Left cardiac atrium (tissue), 4 donors: ENCODE results near the gene ODF4. TPM values are rescaled to one million over a fixed set of nuclear protein-coding genes. Genes with fewer than 3 reads are reported as not detected.

ENCODE experiments used
- ATAC-seq, 2 donors: fragments of 200-7000 bp; cut with Tn5 transposase; one replicate each; pipeline ENCODE4 v1.9.1; 2020; ENCODE audit warnings: mild to moderate bottlenecking in 2 of 2, moderate library complexity in 2 of 2
- DNase-seq: peaks from one replicate; pipeline ENCODE4 v3.0.0-alpha.2; 2020
- intact Hi-C, 2 donors: fragments of 100-400 bp; cut with DNase I; formaldehyde crosslinking; loops; one replicate each; pipeline versions ENCODE4 v1.14.1 to v1.15.1; 2022 to 2023
- long read RNA-seq: library from polyadenylated mRNA; unstranded; transcript quantifications from one replicate; pipeline ENCODE4 v2.0.0, GENCODE V29; 2021
- total RNA-seq, 2 donors: library from RNA; stranded (reverse); fragmentation: NEBNext Ultra II Directional; extraction: Animal tissue kit (Norgen Biotek cat#: 25700); gene quantifications; one replicate each; pipeline ENCODE4 v1.2.1, GENCODE V29; 2021
- donor health status: DM: no; HTN: yes; CAD: no.
- donor health status: DM: no; HTN: yes; CAD: no; lungs with severe emphysema.
- donor health status: DM: yes; HTN: yes; CAD: no.
- donor health status: Dilated cardiomyopathy.

ODF4 gene, protein sequence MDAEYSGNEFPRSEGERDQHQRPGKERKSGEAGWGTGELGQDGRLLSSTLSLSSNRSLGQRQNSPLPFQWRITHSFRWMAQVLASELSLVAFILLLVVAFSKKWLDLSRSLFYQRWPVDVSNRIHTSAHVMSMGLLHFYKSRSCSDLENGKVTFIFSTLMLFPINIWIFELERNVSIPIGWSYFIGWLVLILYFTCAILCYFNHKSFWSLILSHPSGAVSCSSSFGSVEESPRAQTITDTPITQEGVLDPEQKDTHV
- total RNA-seq = not detected
- long read RNA-seq = 0 reads

DNA sequence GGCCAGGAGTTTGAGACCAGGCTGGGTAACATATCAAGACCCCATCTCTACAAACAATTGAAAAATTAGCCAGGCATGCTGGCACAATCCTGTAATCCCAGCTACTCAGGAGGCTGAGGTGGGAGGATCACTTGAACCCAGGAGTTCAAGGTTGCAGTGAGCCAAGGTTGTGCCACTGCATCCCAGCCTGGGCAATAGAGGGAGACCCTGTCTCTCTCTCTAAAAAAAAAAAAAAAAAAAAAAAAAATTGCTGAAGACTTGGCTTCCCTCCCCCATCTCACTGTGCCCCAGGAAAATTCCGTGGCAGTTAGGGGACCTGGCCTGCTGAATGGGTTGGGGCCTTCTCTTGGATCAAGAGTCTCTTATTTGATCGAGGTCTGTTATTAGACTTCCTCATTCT lies at the start of gene ODF4:
Gene ODF4 (plus strand): TSS at position 301 of the 400 bp plus-strand sequence. CDS start 212 bp downstream, outside the sequence.
- intact Hi-C loops = no loop called here
- DNase-seq = no peak
- ATAC-seq = no peak

DNA sequence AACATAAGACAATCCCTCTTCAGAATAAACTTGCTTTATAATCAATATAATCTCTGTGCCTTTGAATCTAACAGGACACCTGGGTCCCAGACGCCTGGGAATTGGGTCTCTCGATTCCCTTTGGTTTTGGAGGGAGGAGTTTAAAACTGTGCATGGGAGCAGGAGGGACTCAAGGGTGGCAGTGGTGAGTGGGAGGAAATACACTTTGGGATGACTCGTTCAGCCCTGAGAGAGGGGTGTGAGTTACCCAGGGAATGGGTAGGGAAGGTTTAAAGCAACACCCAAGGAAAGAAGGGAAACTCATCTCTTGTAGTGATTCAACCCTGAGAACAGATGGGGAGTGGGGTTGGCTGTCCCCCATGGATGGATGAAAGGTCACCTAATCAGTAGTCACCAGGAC lies 49.6 kb upstream of the ODF4 start:
- ATAC-seq = no peak
- no peak for DNase-seq
- intact Hi-C loops = no loop called here

DNA sequence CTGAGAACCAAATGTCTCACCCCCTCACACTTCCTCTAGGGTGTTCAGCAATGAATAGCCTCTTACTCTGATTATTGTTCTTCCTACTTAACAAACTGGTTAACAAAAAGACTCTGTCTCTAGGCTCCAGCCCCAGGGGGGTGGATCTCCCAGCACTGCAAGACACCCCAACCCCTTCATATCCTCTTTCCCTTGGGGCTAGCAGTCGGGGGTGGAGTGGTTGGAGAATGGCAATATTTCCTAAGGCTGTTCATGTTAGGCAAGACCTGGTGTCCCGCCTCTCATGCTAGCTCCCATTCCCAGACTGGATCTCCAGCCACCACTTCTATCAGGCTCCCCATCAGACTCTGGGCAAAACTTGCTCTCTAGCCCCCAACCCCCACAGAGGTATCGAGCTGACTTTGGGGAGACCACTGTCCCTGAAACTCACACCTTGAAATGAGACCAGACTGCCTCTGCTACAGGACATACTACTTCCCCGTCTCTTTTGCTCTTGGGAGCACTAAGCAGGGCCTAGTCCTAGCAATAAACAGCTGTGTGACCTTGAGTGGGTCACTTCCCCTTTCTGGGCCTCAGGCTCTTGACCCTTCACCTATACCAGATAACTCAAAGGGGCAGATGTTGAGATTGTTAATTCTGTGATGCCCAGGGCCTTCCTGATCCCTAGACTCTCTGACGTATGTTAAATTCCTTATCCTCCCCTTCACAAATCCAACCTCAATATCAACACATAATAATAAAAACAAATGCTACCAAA lies 46.8 kb upstream of the ODF4 start:
- no peak for DNase-seq
- intact Hi-C loops = no loop called here
- ATAC-seq = no peak

DNA sequence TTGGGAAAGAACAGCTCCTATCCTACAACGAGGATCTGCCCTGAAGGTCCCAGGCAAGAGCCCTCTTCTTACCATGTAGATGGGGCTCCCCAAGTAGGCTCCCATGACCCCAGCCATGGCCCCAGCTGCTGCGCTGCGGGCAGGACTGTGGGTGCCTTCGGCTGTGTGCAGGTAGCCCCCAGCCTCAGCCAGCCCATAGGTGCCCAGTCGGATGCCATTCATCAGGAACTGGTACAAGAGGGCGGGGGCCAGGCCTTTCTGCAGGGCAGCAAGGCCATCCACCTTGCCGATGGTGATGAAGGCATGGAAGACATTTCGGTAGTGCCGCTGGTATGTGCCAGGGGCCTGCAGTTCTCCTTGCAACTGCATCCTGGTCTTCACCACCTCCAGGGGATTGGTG lies 45.3 kb upstream of the ODF4 start:
- DNase-seq (no peak), ATAC-seq (no peak)
- intact Hi-C loops = loop anchor here in 1 of 2 donors (2.0 kb wide), 2 partner anchors 48 to 72 kb away; no protein-coding TSS in a partner anchor

DNA sequence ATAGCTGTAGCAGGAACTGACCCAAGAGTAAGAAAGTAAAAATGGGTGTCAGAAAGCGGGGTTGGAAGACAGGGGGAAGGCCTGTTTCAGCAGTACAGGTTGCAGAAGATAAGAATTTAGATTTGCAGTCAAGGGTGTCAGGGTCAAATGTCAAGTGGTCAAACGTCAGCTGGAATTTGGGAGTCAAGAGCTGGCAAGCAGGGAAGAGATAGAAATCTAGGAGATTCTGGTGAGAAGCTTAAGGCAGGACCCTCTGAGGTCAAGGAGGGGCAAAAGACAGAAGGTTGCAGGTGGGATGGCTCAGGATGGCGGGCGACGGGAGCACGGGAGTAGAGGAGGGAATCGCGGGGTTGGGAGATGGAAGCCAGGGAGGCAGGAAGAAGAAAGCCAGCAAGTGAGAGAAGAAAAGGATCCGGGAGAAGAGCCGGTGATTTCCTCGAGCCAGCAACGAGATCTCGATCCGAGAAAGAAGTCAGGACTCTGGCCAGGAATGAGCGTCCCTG lies 44.8 kb upstream of the ODF4 start:
- no peak for DNase-seq
- ATAC-seq = peak; percentile 2 to 22
- intact Hi-C loops = loop anchor here in 1 of 2 donors (2.0 kb wide), 2 partner anchors 48 to 72 kb away; no protein-coding TSS in a partner anchor

DNA sequence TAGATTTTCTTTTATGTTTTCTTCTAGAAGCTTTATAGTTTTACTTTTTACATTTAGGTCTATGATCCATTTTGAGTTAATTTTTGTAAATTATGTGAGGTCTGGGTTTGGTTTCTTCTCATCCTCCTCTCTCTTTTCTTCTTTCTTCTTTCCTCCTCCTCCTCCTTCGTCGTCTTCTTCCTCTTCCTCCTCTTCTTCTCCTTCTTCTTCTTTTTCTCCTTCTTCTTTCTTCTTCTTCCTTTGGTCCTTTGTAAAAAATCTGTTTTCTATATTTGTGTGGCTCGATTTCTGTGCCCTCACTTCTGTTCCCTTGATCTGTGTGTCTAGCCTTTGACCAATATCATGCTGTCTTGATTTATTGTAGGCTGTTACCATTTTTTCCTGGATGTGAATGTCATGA lies 39.4 kb upstream of the ODF4 start:
- intact Hi-C loops = loop anchor here in 1 of 2 donors (10.0 kb wide), 1 partner anchor 215 kb away; the partner anchor contains the start of gene ALOX12B
- DNase-seq (no peak), ATAC-seq (no peak)

DNA sequence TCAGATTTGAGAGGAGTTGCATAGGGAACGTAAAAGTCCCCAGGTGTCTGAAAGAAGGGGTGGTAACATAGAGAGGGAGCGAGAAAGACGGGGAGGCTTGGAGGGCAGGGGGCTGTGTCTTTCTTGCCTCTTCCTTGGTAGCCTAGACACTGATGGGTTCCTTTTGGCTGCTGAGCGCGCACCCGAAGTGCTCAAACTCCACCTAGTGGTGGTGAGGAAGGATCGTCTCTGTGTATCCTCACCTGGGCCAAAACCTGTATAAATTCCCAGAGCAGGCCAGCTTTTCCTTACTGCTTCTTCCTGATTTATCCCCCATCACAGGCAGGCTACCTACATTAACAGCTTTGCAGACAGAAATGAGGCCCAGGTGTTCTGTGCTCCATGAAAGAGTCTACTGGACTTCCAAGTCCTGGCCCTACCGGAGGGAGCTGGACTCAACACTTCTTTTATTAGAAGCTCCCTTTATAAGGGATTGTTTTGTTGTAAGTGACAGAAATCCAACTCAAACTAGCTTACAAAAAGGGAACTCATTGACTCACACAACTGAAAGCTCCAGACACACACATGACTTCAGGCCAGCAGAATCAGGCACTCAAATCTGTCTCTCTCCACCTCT lies 38.9 kb upstream of the ODF4 start:
- intact Hi-C loops = loop anchor here in 1 of 2 donors (10.0 kb wide), 1 partner anchor 216 kb away; the partner anchor contains the start of gene ALOX12B
- ATAC-seq = peak; percentile 92 to 93
- peak; percentile 67 for DNase-seq

DNA sequence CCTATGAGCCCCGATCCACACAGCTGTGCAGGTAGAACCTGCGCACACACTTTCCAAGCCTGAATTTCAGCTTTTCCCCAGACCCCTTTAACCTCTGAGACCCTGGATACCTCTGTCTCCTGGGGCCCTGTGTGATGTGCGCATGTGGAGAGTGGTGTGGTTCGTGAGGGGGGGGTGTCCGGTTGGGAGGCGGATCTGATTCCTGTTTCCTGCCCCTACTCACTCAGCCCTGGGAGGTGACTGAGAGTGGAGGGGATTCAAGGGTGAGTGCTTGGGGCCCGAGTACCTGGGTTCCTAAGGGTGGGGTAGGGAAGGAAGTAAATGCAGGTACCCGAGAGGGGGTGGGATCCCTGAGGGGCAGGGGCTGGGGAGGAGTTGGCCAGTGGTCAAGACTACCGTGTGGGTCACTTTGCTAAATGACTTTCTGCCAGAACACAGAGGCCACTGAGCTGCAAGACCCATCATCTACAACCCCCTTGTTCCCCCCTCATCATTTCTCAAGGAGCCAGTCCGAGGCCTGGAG lies 29.0 kb upstream of the ODF4 start:
- ATAC-seq = peak; percentile 70 to 76
- intact Hi-C loops = loop anchor here in 1 of 2 donors (5.0 kb wide), 1 partner anchor 67 kb away; the partner anchor contains the start of gene KRABD2
- peak; percentile 60 for DNase-seq

DNA sequence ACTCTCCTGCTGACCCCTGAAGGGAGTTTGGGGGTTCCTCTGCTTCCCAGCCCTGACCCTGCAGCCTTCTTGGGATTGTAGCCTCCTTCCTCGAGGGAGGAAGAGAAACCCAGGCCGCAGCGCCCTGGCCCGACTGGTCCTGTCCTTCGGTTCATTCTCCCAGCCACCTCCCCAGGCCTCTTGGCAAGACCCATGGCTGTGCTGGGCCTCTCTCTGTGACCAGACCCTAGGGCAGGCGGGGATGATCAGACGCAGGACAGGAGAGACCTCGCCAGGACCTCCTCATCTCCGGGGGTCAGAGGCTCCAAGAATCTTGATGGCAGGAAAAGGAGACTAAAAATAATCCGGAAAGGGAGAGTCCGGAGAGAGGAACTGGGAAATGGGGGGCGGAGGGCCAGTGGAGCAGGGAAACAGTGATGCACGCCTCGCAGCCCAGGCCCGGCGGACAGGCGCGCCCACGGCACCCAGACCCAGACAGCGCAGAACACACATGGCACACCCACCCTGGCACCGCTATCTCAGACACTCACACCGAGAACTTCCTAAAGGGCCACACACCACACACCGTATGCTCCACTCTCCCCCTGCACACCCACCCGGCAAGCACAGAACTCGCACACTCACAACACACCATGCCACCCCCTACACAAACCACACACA lies 28.4 kb upstream of the ODF4 start:
- peak; percentile 65 for DNase-seq
- intact Hi-C loops = loop anchor here in 1 of 2 donors (5.0 kb wide), 1 partner anchor 66 kb away; the partner anchor contains the start of gene KRABD2
- peak; percentile 40 to 61 for ATAC-seq

DNA sequence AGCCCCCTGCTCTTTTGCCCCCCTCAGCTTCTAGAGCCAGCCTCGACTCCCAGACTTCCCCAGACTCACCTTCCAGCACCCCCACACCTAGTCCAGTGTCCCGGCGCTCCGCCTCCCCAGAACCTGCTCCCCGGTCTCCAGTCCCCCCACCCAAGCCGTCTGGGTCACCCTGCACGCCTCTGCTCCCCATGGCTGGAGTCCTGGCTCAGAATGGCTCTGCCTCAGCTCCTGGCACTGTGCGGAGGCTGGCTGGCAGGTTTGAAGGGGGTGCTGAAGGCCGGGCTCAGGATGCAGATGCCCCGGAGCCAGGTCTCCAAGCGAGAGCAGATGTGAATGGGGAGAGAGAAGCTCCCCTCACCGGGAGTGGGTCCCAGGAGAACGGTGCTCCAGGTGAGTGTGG lies 27.4 kb upstream of the ODF4 start:
- ATAC-seq (no peak), DNase-seq (no peak)

DNA sequence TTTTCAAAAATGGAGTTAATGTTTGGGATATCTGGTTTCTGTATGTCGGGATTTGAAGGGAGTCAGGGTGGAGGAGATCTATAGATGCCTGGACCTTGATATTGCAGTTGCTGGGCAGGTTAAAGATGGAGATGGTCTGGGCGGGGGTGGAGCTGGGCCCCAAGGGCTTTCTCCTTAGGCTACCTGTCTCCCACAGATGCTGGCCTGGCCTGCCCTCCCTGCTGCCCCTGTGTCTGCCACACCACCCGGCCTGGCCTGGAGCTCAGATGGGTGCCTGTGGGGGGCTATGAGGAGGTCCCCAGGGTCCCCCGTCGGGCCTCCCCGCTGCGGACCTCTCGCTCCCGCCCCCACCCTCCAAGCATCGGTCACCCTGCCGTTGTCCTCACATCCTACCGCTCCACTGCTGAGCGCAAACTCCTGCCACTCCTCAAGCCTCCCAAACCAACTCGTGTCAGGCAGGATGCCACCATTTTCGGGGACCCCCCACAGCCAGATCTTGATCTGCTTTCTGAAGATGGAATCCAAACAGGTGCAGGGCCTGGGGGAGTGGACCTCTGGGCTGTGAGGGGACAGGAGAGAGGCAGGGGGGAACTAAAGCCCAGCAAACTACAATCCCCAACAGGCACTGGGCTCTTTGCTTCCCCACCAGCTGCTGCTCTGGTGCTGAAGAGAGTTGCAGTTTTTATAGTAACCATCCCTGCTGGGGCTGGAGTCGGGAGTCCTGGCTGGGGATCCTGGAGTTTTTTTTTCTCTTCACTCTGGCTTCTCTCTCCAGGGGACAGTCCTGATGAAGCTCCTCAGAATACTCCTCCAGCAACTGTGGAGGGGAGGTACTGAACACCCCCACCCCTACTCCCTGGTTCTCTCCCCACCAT lies 26.7 kb upstream of the ODF4 start:
- intact Hi-C loops = loop anchor here in 1 of 2 donors (5.0 kb wide), 1 partner anchor 64 kb away; the partner anchor contains the start of gene KRABD2
- ATAC-seq = no peak
- no peak for DNase-seq

More for the DNA sequence above, 27.4 kb upstream of the ODF4 start:
- intact Hi-C loops = loop anchor here in 1 of 2 donors (5.0 kb wide), 1 partner anchor 65 kb away; the partner anchor contains the start of gene KRABD2

DNA sequence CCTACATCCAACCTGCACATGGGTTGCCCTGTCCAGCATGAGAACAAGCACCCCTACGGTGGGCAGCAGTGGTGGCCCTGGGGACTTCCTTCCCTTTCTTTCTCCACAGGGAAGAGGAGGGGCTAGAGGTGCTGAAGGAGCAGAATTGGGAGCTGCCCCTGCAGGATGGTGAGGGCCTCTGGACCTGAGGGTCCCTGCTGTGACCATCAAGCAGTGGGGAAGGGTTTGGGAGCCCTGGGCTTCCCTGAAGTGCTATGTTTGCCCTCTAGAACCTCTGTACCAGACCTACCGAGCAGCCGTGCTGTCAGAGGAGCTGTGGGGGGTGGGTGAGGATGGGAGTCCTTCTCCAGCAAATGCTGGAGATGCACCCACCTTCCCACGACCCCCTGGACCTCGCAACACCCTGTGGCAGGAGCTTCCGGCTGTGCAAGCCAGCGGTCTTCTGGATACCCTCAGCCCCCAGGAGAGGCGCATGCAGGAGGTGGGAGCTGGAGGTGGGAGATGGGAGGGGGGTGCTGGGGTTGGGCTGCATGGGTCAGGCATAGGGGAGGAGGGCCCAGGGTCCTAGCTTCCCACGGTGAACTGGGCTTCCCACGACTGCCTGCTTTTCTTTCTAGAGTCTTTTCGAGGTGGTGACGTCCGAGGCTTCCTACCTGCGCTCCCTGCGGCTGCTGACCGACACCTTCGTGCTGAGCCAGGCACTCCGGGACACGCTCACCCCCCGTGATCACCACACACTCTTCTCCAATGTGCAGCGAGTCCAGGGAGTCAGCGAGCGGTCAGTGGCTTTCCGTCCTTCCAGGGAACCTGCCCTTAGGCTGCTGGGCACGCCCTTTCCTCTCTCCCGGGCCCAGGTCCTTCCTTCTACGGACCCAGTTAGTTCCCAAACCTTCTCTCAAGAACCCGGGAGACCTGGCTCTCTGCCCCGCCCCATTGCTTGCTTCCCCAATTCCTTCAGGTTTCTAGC lies 24.6 kb upstream of the ODF4 start:
- ATAC-seq (peak in 1 of 2 donors; percentile 13), DNase-seq (no peak)
- intact Hi-C loops = loop anchor here in 1 of 2 donors (5.0 kb wide), 1 partner anchor 62 kb away; the partner anchor contains the start of gene KRABD2

DNA sequence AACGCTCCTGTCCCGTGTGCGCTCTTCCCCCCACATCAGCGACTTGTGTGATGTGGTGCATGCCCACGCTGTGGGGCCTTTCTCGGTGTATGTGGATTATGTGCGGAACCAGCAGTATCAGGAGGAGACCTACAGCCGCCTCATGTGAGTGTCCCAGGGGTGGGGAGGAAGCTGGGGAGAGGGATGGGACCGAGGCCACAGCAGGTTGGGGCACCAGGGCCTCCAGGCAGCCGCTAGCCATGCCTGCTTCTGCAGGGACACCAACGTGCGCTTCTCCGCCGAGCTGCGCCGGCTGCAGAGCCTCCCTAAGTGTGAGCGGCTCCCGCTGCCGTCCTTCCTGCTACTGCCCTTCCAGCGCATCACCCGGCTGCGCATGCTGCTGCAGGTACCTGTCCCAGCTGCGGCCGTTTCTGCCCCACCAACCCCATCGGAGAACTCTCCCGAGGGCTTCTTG lies 23.8 kb upstream of the ODF4 start:
- ATAC-seq (no peak), DNase-seq (no peak)
- intact Hi-C loops = no loop called here

DNA sequence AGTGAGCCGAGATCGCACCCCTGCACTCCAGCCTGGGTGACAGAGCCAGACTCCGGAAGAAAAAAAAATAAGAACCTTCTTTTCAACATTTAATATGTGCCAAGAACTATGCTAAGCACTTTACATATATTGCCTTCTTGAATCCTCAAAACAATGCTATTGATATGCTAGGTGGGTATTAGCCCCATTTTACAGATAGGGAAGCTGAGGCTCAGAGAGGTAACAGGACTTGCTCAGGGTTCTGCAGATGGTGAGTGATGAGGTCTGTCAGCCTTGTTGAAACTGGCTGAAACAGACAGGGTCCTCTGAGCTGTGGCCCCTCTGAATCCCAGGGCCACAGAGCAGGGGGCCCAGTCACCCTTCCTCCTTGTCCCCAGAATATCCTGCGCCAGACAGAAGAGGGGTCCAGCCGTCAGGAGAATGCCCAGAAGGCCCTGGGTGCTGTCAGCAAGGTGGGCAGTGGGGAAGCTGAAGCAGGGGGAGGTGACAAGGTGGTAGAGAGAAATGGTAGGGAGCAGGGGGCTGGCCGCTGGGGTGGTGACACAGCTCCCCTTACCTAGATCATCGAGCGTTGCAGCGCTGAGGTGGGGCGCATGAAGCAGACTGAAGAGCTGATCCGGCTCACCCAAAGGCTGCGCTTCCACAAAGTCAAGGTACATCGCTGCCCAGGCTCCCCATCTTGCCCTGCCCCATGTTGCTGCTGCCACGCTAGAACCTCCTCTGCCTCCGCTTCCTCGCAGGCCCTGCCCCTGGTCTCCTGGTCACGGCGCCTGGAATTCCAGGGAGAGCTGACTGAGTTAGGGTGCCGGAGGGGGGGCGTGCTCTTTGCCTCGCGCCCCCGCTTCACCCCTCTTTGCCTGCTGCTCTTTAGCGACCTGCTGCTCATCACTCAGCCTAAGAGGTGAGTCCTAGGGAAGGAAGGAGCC lies 21.4 kb upstream of the ODF4 start:
- intact Hi-C loops = no loop called here
- DNase-seq = no peak
- no peak for ATAC-seq

DNA sequence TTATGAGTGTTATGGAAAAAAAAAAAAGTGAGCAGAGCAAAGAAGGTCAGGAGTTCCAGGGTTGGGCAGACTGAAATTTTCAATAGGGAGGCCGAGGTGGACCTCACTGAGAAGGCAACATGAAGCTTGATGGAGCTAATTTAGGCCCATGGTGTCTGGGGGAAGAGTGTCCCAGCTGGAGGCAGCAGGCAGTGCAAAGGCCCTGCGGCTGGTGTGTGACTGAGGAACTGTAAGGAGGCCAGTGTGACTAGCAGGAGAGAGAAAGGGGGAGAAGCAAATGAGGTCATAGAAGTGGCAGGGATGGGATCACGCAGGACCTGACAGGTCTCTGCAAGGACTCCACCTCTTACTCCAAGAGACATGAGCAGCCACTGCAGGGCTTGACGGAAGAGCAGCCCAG lies 19.4 kb upstream of the ODF4 start:
- intact Hi-C loops = no loop called here
- DNase-seq (no peak), ATAC-seq (no peak)
